Activated gamma-delta T cell treated with Interleukin-2 at 50 U/mL for 16 hours (primary cell): Measurements from ENCODE around the gene NID2.

Experiments
- DNase-seq: peaks from one replicate; pipeline ENCODE4 v3.0.0-alpha.2; 2020

The NID2 gene

GRCh38 chr14:52052288-52052943 is 16.4 kb downstream of the NID2 start:
- DNase-seq = no peak

GRCh38 chr14:52051871-52052270 is 17.0 kb downstream of the NID2 start:
- DNase-seq = no peak

GRCh38 chr14:52051251-52051650 is 17.6 kb downstream of the NID2 start:
- DNase-seq = no peak

DNA sequence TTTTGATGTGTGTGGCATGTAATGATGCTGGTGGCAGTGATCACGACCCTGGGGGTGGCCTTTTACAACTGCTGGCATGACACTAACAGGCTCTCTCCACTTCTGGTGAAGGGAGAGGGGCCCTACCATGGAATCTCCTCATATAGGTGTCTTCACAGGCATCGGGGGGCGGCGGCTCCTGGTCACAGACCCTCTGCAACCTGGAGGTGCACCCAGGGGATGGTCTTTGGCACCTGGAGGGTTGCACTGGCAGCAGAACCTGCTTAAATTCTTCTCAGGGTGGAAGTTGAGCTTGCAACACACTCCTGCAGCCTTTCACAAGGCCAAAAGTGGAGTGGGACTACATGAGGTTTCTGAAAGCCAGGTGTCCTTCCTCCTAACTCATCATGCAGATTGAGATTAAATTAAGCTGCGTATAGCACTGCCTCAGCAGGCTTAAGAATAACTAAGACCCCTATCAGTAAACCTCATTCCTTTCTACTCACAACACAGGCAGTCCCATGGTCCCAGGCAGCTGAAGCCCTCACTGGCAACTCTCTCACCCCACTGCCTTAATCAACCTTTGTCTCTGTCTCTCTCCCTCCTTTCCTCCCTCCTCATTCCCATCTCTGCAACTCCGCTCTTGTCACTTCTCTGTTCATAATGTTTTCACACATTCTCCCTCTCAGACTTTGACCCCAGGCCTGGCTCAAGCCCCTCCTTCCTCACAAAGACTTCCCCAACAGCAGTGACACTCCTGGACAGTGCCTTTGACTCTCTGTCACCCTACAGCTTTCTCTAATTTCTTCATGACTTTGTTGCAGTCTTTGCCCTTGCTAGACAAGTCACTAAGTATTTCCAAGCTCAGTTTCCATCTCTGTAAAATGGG is 18.9 kb downstream of the NID2 start:
- DNase-seq = no peak

GRCh38 chr14:52049271-52049670 is 19.6 kb downstream of the NID2 start:
- no peak for DNase-seq

- DNase-seq = no peak
Observed at GRCh38 chr14:52048641-52049204, 20.1 kb downstream of the NID2 start.

DNA sequence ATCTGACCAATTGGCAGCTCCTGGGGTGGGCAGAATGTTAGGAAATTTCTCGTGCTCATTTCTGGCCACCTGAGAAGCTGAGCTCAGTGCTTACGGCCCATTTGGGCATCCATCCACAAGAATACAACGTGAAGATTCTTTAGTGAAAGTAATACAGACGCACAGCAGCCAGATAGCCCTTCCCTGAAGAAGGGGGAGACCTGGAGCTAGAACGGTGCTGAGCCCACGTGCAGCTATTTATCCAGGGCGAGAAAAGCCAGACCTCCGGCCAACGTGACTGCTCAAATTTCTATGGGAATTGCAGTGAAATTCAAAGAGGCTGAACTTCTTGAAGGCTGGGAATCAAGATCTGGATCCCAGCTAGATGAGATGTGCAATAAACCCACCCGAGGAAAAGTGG is 20.7 kb downstream of the NID2 start:
- no peak for DNase-seq

DNA sequence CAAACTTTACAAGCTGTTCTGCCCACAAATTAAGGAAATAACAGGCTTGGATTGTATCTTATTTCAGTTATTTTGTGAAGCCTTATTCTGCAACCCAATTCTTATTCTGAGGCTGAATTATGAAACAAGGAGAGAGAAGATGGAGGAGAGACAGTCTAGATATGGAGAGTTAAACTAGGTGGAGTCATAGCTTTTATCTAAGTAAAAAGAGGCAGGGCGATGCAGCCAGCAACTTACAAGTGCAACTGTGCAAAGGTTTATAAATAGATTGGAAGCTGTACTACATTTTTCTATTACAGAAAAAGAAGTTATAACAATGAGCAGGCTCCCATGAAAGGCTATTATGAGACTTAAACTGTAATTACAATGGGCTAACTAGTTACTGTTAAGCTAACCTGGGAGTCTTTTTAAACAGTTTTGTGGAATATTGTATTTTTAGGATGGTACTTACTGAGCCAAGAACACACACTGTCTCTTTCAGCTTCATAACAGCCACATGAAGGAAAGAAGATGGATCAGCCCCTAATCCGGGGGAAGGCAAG is 22.4 kb downstream of the NID2 start:
- no peak for DNase-seq

DNA sequence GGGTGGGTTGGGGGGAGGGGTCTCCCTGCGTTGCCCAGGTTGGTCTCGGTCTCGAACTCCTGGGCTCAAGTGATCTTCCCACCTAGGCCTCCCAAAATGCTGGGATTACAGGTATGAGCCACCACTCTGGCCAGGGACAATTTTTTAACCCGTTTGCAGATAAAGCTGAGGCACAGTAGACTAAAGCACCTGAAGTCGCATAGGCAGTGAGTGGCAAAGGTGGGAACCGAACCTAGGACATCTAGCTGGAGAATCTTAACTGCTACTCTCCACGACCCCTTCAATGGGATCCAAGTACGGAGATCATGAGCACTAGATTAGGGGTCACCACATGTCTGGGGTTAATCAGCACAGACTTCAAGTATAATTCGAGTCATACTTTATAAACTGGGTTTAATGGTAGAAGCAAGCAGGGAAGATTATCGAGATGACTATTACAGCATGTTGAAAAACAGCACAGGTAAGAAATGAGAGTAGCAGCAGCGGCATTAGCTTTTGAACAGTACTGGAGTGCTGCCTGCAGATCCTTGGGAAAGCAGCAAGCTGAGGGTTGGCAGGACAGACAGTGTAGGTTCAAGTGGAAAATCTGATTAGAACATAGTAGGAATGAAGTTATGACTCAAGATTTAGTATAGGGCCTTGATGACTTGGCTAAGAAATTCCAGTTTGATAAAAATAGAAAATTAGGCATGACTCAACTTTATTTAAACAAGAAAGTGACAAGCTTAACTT is 23.9 kb downstream of the NID2 start:
- DNase-seq = no peak

- peak; percentile 28 for DNase-seq
Observed at GRCh38 chr14:52043690-52044089, 25.2 kb downstream of the NID2 start.

- DNase-seq = no peak
Observed at GRCh38 chr14:52042371-52043289, 26.2 kb downstream of the NID2 start.

- DNase-seq = no peak
Observed at GRCh38 chr14:52040598-52040997, 28.3 kb downstream of the NID2 start.

DNA sequence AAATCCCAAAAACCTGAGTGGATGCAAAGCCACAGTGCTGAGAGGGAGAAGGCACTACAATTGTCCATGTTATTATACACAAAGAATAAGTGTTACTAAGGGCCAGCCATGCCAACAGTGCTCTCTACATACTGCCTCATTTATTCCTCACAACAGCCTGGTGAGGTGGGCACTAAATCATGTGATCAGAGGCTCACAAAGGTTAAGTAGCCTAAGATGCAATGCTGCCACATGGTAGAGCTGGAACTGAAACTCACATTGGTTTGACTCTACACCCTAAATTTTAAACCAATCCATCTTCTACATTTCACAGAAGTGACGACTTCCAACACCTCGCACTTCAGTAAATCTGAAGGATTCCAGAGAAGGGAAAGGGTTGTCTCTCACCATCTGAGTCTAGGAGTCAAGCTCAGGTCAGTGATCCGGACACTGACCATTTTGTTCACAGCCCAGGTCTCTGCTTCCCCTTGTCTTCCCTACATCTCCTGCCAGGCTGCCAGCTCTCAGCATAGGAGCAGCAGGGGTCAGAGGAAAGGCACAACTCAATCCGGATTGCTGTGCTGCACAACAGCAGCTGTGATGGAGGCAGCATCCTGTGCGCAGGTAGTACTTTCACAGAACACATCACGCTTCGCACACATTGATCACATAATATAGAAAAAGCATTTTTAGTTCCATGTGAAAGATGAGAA is 29.6 kb downstream of the NID2 start:
- no peak for DNase-seq

DNA sequence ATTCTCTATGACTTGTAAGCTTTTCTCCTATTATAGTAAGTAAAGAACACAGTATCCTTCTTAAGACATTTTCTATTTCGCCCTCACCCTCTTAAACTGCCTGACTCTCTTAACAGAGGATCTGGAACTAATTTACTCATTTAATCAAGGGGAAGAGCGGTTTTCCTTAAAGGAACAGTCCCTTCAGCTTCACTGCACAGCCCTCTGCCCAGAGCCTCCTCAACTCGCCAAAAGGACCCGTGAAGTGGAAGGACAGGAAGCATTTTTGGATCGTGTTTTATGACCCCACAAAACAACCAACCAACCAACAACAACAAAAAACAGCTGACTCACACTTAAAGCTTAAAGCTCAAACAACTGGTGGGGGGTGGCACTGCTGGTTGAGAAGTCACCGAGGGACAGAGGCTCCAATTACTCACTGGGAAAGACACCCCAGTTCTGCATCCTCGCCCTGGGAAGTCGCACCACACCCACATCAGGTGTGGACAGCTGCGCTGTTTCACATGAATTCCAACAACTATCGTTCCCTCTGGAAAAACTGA is 35.7 kb downstream of the NID2 start:
- DNase-seq = no peak

DNA sequence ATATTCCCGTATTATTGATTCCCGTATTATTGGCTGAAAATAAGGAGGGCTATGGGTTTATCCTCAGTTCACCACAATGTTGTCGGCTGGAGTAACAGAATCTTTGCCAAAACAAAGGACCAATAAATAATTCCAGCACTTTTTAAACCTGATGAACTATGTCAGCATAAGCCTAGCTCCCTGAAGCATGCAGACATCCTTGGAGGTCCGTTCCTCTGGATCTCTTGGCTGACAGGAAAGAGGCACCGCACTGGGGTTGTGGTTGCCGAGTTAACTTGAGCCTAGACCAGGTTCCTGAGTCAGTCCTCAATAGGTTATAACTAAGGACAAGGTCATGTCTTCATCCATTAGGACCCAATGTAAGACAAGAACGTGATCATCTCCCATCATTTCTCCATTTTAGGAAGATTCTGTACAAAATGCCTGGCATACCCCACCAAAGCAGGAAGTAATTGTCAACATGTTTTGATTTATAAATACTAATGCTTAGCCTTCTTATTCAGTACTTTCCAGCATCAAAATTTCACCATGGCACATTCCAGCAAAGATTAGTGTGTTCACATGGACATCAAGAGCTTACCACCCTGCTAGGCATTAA is 36.6 kb downstream of the NID2 start:
- DNase-seq = no peak

GRCh38 chr14:52031781-52032180 is 37.1 kb downstream of the NID2 start:
- DNase-seq = no peak

DNA sequence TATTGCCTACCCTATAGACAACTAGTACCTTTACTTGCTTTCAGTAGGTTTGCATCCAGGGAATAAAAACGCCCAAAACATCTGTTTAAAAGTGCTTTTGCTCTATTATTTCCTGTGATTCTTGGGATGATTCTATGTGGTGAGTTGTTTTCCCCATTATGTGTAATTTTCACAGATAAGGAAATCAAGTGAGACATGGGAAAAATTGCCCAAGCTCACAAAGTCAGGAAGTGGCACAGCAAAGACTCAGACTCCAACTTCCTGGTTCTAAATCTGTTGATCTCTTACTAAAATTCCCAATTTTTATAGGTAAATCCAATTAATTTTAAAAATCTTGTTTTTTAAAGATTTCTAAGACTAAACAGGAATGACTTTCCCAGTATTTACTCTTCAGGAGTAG is 39.0 kb downstream of the NID2 start:
- no peak for DNase-seq

DNA sequence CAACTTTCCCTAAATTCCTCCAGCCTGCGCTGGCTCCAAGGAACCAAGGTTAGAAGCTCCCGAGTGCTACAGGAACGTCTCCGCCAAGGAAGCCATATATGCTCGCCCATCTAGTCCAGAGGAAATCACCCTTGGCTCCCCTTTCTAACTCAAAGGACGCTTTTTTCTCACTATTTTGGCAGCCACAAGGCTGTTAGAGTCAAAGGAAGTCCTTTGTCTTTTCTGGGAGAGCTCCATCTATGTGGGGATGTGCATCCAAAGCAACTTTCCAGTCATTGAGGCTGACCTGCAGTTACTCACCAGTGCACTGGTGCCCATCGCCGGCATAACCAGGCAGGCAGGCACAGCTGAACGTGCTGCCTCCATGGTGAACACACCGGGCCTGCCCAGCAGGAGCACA is 42.0 kb downstream of the NID2 start:
- no peak for DNase-seq

- DNase-seq = no peak
Observed at GRCh38 chr14:52026017-52026660, 42.7 kb downstream of the NID2 start.

DNA sequence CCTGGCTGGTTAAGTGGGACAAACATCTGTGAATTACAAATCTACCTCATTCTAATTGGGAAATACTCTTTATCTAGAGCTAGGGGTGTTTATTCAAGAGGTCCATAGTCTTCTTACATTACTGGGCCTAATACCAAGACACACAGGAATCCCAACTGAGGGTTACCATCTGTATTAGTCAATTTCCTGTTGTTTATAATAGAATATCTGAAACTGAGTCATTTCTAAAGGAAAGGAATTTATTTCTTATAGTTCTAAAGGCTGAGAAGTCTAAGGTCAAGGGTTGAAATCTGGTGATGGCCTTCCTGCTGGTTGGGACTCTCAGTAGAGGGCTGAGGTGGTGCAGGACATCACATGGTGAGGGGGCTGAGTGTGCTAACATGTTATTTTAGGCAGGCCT is 43.5 kb downstream of the NID2 start:
- DNase-seq = no peak
